HPDE6-E6E7 (cell line): Measurements from ENCODE around the gene SLCO4A1.

Experiments used
- DNase-seq: peaks from one replicate; pipeline ENCODE4 v3.0.0; 2011; ENCODE audit warnings: missing footprints; ENCODE audit errors: extremely low spot score

Gene SLCO4A1

GRCh38 chr20:62606551-62607201 lies 35.6 kb upstream of the SLCO4A1 start:
- no peak for DNase-seq

- DNase-seq, result no peak
These were observed 34.7 kb upstream of the SLCO4A1 start for GRCh38 chr20:62607366-62608217.

DNA sequence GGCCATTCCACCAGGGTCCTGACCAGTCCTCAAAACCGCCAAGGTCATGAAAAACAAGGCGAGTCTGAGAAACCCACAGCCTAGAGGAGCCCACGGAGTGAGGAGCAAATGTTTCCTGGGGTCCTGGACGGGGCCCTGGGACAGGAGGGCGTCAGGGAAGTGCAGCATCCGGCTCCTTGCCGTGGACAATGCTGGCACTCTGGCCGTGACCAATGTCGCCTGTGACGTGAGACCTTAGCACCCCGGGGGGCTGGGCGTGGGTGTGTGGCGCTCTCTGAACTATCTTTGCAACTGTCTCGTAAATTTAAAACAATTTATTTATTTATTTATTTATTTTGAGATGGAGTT lies 34.1 kb upstream of the SLCO4A1 start:
- no peak for DNase-seq

- no peak for DNase-seq
These were observed 33.0 kb upstream of the SLCO4A1 start for GRCh38 chr20:62609279-62609720.

- DNase-seq, result no peak
These were observed 32.2 kb upstream of the SLCO4A1 start for GRCh38 chr20:62609811-62610757.

DNA sequence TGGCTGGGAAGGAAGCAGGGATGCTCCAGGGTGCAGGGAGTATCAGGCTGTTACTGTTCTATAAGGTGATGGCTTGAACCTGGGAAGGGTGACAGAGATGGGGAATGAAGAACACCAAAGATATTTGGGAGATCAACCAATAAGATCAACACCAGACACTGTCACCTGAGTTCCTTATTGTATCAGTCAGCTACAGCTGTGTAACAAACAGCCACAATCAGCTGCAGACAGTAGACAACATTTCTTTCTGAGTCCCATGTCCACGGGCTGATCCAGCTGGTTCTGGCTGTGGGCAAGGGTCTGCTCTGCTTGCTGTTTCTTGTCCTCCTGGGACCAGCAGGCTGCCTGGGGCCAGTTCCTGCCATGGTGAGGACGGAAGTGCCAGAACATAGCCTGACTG lies 31.3 kb upstream of the SLCO4A1 start:
- no peak for DNase-seq

- no peak for DNase-seq
These were observed 30.5 kb upstream of the SLCO4A1 start for GRCh38 chr20:62611819-62612218.

DNA sequence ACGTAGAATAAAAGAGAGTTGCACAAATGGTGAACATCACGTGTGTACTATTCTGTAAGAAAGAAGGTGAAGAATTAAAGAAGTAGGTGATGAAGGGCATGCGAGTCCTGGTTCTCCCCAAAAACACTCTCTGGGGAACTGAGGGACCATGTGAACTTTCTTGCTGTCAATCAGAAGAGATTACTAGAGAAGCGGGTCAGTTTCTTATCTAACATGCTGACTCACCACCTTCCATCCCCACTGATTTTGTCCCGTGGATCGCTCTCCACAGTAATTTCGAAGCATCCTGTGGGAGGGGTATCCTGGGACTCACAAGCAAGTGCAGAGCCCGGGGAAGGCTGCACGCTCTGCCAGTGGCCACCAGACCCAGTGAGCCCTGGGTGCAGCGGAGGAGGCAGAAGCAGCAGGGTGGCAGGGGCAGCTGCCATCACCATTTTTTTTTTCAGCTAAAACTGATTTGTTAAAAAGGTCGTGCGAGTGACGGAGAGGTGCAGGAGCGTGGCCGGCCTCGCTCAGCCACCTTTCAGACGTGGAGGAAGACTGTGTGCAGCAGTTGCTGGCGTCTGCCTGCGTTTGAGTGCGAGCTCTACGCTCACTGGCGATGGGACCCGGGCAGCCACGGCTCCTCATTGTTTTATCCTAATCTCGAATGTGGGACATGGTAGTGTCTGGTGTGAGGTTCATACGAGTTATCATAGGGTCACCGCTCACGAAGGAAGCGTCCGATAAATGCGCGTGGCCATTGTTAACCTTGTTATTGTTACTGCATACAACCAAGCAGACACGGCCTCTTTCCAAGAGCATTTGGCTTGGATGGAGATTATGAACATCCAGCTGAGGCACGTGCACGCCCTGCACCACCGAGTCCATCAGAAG lies 28.0 kb upstream of the SLCO4A1 start:
- DNase-seq, result no peak

DNA sequence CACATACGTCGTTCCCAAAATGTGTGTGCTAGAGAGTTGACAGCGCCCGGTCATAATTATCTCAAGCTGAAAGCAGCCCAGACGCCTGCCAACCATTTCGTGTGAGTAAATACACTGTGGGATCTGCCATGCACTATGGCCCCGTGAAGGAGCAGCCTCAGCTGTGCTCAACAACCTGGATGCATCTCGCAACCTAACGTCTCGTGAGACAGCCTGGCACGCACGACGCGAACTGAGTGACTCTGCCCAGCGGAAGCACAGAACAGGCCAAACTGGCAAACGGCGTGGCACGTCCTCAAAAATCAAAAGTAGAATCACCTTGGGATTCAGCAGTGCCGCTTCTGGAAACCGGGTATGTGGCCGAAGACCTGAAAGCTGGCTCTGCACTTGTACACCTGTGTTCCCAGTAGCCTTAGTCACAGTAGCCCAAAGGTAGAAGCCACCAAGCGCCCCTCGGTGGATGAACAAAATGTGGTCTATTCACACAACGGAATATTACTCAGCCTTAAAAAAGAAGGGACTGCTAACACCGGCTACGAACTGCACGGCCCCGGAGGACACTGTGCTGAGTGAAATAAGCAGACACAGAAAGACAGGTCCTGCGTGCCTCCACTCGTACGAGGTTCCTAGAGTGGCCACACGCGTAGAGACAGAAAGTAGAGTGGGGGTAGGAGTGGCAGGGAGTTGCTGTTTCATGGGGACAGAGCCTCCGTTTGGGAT lies 27.2 kb upstream of the SLCO4A1 start:
- no peak for DNase-seq

DNA sequence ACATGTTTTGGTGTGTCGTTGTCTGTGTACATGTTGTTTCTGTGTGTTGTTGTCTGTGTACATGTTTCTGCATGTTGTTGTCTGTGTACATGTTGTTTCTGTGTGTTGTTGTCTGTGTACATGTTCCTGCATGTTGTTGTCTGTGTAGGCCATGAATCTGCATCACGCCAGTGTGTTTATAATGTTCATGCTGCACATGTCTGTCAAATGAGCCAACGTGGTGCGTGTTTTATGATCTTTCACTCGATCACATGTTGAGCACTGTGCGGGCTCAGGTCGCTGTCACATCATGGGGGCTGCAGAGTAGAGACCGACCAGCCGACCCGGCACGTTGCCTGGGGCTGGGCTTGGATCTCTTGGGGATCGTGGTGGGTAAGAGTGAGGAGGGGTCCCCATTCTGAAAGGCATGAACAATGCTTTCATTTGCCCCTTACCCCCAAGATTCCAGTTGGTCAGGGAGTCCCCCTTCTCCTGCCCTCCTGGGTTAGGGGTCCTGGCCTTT lies 26.5 kb upstream of the SLCO4A1 start:
- DNase-seq, result no peak

DNA sequence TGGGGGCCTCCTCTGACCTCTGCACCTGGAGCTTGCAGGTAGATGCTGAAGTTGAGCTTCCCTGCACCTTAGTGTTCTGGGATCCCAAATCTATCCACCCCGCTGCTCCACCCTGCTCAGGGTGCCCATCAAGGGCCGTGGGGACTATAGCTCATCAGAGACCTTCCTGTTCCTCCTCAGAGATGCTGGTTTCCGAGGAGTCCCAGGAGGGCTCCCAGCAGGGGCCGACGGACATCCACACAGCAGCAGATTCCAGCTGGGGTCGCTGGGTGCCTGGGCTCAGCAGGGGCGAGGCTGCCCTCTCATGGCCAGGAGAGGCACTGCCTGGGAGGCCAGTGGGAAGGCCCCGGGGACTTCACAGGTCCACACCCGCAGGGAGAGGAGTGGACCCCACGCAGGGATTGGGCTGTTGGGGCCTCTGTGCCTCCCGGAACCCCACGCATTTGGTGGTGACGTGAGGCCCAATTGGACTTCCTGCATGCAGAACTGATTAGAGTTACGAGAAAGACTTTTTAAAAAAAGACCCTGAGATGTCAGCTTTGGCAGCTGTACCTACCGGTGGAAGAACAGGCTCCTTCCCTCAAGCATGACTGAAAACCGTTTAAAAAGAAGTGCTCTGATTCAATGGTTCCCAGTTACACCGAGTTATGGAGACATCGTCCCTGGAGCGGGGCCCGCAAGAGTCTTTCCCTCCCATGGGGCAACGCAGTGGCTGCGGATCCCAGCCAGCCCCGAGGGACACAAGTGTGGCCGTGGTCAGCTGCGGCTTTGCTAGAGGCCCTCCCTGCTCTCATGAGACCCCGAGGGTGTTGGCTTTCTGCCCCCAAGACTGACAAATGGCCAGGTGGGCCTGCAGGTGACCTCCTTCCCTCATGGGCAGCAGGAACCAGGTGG lies 25.3 kb upstream of the SLCO4A1 start:
- DNase-seq, result peak; percentile 88

DNA sequence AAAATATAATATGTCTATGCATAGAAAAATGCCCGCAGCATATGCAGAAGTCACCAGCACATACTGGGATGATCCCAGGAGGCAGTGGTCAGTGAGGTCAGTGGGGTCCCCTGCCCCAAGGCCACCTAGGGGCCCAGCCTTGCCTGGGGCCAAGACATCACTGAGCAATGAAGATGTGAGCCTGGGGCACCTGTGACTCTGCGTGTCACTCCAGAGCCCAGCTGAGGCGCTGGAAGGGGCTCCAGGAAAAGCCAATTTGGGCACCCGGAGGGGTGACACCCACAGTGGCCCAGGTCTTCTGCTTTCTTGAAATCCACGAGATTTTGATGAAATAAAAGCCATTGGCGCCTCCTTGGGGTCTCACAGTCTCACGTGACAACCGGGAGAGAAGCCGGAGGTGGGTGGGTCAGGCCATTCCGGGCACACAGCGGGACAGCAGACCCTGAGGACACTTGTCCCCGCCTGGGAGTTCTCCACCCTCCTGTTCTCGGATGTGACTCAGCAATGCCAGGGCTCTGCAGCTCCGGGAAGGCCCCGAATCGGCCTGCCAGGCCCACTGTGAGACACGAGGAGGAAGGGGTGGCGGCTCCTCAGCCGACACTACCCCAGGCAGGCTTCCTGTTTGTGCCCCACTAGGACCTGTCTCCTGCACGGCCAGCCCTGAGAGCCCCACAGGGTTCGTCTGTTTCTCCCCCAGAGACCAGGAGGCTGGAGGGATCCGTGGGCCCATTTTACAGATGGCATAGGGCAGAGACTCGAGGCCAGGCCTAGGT lies 24.4 kb upstream of the SLCO4A1 start:
- DNase-seq, result no peak

GRCh38 chr20:62618611-62619529 lies 23.4 kb upstream of the SLCO4A1 start:
- DNase-seq, result no peak

DNA sequence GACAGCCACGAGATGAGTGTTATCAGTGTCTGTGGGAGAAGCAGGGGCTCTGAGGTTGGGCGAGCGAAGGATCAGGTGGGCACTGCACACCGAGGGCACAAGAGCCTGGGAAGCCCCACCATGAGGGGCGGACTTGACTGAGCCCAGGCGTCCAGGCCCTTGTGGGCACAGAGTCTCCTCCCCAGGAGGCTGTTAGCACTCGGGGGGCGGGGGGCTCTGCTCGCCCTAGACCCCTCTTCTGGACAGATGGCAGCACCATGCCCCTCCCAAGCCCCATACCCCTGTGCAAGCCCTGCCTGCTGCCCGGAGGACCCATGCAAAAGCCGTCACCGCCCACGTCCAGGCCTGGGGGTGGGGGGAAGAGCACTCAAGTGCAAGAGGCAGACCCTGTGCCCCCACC lies 21.7 kb upstream of the SLCO4A1 start:
- no peak for DNase-seq

DNA sequence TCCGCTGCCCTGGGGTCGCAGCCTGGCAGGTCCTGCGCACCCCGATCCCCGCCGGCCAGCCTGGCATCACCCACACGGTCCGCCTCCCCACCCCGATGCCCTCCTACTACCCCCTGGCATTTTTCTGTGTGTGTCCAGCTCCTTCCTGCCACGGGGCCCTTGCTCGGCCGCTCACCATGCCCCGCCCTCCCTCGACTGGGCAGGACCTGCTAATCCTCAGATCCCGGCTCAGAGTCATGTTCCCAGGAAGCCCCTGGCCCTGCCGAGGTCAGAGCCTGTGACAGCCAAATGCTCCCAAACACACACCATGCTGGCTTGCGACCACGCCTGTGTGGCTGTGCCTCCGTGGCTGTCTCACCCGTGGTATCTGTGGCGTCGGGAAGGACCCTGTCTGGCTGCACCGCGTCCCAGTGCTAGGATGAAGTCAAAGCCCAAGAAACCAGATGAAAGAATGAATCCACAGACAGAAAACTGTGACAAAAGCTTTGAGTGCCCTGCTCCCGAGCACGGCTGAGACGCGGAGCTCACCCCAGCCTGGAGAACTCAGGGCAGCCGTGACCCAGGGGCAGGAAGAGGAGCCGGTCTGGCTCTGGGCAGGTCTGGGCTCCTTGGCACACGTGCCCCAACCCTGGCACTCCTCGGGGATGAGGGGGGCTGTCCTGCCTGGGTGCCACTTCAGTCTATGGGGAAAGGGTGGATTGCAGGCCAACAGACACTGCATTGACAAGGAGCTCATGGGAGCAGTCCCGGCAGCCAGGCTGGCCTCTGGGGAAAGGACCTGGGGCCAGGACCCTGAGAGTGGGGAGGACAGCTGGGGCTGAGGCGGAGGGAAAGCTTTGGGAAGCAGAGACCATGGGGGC lies 20.8 kb upstream of the SLCO4A1 start:
- no peak for DNase-seq

- DNase-seq, result no peak
These were observed 20.0 kb upstream of the SLCO4A1 start for GRCh38 chr20:62622178-62622876.
